ENCODE results near the gene TPH2.
A peak's percentile ranks its signal among the peaks of the same experiment; 100 is the strongest.

Gene TPH2

DNA sequence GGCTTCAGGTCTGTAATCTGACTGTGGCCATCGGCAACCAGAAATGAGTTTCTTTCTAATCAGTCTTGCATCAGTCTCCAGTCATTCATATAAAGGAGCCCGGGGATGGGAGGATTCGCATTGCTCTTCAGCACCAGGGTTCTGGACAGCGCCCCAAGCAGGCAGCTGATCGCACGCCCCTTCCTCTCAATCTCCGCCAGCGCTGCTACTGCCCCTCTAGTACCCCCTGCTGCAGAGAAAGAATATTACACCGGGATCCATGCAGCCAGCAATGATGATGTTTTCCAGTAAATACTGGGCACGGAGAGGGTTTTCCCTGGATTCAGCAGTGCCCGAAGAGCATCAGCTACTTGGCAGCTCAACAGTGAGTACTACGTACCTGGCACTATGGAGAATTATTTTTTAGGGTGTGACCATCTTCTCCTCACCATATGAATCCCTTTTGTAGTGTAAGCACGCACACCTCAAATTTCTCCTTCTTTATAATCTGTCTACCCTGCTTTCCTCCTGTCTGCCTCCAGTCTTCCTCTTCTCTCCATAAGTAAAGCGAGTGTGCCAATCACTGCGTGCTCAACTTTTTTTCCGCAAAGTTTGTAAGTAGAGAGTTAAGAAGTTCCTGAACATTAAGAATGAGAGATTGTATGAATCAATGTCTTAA, at the start of gene TPH2:
TSS of gene TPH2 (plus strand) at position 118 of the 658 bp plus-strand sequence. CDS start at position 260, 142 bp downstream.
- peak; percentile 28 to 47 for DNase-seq

GRCh38 chr12:71890475-71890874, 48.2 kb upstream of the TPH2 start:
- DNase-seq, result no peak

DNA sequence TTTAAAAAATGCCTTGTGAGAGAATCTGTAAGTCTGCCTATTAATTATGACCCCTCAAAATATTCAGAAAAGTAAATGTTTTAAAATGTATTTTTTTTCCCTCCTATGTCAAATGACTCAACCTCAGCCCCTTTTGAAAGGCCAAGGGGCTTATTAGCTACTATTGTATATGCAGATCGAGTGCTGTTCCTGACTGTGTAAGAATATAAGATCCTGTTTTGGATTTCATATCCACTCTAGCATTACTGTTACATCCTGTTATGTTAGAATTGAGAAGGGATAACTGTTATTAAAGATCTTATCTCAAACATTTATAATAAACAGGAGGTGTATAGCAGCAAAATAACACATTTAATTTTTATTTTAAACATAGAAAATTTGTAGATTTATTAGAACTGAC, 46.6 kb upstream of the TPH2 start:
- DNase-seq, result no peak

DNA sequence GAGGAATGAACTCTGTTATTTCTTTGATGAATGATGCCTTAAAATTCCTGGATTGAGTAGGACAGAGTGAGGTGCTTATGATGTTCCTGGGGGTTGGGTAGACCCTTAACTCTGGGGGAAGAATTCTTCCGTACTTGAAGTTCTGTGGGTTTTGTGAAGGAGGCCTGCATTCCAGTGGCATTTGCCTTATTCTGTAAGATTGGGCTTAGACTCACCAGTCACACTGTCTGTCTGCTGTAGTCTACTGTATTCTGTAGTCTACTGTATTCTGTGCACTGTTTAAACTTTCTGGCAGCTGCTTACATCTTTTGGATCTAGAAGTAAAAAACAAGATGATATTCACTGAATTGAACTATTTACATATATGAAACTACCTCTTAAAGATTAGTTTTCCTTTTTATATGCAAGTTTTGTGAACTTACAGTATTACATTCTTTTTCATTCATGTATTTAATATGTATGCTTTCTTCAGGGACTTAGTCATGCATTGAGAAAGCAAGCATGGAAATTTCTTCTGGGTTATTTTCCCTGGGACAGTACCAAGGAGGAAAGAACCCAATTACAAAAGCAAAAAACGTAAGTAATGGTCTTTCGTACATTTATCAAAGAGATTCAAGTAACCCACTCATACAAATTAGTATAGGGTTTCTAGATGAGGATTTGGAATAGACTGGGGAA, 42.3 kb upstream of the TPH2 start:
- no peak for DNase-seq

DNA sequence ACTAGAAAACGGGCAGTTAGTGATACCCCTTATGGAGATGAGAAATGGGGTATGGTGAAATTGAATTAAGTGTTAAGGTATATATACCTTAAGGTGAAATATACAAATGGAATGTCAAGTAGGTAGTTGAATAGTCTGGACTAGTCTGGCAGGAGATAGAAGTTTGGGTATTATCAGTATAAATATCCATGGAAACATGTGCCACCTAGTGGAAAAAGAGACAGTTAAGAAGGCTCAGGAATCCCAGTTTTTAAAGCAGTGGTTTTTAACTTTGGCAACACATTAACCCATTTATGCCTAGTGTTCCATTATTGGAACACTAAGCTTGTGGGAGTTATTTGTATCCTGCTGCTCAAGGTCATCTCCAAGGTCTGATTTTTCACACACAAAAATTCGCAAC, 38.6 kb upstream of the TPH2 start:
- DNase-seq, result no peak

- no peak for DNase-seq
These were observed 34.0 kb upstream of the TPH2 start for GRCh38 chr12:71904629-71905028.

DNA sequence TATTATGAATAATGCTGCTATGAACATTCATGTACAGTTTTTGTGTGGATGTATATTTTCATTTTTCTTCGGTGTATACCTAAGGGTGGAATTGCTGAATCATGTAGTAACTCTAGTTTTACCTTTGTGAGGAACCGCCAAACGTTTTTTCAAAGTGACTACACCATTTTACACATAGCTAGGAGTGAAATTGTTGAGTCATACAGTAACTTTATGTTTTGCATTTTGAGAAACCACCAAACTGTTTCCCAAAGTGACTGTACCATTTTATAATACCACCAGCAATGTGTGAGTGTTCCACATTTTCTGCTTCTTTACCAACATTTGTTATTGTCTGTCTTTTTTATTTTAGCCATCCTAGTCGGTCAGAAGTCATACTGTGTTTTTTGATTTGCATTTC, 3.1 kb upstream of the TPH2 start:
- no peak for DNase-seq

- no peak for DNase-seq
These were observed 1.4 kb downstream of the TPH2 start for GRCh38 chr12:71940068-71940467.

- DNase-seq, result no peak
These were observed 2.5 kb downstream of the TPH2 start for GRCh38 chr12:71941174-71941573.

- no peak for DNase-seq
These were observed 3.6 kb downstream of the TPH2 start for GRCh38 chr12:71942259-71942658.

DNA sequence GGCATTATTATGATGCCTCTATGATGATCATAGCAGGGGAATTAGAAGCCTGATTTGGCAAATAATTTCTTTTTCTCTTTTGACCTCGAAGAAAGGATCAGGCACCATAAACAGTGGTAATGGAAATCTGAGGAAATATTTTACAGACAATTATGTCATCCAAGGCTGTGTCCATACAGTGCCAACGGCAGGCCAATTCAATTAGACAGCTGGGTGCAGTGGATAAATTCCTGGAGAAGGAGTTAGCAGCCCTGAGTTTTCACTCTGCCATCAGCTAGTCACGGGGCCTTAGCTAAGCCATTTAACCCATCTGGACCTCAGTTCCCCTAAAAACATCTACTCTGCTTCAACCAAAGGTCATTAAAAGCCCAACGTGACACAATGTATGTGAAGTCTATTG, 4.1 kb downstream of the TPH2 start:
- no peak for DNase-seq

- DNase-seq, result no peak
These were observed 6.5 kb downstream of the TPH2 start for GRCh38 chr12:71945121-71945520.

DNA sequence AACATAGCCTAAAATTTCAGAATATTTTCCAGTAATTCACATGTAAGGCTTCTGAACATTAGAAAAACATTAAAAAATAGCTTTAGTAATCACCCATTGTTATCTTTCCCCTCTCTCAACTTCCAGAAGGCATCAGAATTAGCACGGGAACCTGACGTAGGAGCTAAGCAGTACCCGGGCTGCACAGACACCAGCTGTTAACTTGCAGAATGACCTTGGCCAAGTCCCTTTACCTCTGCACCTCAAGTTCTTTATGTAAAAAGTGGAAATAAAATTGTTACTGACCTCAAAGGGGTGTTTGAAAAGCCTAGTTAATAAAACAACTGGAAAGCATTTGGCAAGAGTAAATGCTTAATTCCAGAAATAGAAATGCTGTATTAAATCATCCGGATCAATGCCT, 7.2 kb downstream of the TPH2 start:
- no peak for DNase-seq

DNA sequence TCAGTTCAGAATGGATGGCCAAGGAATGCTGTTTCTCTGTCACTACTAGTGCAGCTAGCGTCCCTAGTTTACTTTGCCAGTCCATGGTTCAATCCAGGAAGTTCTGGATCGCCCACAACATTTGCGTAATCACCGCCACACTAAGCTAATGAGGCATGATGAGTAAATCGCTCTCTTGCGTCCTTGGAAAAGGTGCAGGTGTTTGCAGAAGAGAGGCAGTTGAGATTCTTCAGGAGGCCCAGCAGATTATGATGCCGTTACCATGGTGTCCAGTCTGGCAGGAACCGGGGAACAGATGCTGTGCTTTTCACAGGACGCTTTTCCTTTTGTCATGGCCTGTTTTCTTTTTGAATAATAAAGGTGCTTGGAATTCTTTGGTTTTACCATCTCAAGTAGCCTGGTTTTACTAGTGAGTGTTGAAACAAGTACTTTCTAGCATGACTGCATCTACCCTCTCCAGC, 9.0 kb downstream of the TPH2 start:
- no peak for DNase-seq

DNA sequence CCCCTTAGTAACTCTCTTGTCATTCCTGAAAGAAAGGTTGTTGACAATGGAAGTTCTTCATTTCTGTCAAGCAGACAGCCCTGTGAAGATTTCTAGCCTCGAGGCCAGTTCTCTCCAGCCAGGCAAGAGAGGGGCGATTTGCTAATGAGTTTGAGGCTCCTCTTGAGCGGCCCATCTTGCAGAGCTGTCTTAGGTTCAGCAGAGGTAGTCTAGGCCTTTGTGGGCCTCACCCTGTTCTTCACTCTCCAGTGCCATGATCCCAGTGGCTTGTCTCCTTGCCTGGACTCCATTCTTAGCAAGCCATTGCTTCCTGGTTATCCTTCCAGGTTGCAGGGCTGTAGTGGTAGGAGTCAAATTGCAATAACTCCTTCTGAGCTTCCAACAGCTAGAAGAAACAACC, 9.7 kb downstream of the TPH2 start:
- DNase-seq, result no peak

DNA sequence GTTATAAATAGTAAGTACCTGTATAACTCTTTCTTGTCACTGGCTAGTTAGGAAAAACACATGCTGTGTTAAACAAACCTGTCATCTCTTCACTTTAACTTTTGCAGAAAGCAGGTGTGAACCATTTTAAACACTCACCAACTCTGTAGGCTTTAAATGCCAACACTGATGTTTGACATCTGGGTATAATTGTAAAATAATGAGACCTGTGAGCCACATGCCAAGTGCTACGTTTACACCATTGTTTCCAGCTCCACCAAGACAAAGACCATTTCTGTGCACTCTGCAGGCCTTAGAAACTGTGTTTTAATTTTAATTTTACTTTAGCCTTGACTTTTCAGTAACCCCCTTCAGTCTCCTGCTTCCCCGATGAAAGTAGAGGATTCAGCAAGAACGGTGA, 11.0 kb downstream of the TPH2 start:
- DNase-seq, result no peak

- DNase-seq, result no peak
These were observed 11.8 kb downstream of the TPH2 start for GRCh38 chr12:71950404-71950803.

- no peak for DNase-seq
These were observed 12.2 kb downstream of the TPH2 start for GRCh38 chr12:71950819-71951218.

DNA sequence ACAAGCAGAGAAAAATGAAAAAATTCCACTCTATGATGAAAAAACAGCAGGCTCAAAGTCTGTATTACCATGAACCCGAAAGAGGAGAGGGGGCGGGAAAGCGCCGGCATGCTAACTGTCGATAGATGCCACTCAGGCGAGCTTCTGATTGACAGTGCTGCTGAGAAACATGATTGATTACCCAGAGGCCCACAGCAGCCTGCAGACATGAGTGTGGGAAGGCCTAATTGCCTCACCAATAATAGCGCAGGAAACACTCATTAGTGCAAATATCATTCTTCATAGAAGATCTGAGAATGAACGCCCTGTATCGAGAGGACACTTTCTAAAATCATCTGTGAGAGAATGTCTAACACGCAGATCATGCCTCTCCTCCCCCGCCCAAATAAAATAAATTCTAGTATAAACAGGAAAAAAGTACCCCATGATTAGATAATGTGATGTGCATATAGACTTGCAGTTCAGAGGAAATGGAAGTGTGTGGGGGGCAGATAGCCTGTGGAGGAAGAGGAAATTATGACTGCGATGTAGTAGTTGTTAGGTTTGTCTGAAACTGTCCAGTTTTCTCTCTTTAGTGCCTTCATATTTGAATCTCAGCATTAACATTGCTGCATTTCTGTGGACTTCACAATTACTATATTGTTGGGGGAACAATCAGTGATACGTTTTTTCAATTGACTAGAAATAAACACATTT, 15.6 kb downstream of the TPH2 start:
- DNase-seq, result no peak

- no peak for DNase-seq
These were observed 16.2 kb downstream of the TPH2 start for GRCh38 chr12:71954861-71955260.

DNA sequence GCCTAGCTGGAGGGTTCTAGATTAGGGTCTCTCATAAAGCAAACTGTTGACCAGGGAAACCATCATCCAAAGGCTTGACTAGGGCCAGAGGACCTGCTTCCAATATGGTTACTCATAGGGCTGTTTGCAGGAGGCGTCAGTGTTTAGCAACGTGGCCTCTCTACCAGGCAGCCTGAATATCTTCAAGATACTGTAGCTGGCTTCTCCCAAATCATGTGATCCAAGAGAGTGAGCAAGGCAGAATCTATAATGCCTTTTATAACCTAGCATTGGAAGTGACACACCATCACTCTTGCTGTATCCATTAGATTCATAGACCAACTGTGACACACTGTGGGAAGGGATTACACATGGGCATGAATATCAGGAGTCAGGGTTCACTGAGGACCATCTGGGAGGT, 17.3 kb downstream of the TPH2 start:
- DNase-seq, result no peak

DNA sequence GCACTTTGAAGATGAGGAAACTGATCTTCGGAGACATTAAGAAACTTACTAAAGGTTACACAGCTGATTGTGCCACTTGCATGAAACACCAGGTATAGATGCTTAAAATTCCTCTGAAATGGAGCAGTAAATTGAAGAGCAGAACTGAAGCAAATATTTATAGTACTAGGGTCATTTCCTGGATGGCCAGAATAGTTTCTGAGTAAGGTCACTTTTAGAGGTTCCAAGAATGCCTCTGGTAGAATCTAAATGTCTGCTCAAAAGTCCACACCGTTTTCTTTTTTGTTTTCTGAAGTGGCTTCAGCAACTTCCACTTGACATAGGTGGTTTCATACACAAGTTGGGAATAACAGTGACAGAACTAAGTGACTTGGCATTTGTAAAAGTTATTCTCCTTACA, 19.4 kb downstream of the TPH2 start:
- DNase-seq, result no peak

DNA sequence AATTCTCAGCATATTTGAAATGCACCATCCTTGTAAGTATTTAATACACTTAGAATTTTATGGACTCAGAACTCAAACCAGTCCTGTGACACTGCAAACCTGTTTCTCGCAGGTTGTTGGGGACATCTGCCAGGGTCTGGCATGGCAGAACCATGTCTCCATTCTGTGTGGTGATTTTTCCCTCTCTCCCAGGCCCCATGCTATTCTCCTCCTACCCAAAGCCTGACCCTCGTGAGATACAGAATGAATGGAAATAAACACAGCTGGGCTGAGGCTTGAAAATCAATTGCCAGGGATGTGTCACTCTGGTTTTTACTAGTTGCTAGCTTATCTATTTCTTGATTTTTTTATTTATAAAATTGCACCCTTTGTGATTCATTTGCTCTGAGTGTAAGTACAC, 19.8 kb downstream of the TPH2 start:
- DNase-seq, result no peak

DNA sequence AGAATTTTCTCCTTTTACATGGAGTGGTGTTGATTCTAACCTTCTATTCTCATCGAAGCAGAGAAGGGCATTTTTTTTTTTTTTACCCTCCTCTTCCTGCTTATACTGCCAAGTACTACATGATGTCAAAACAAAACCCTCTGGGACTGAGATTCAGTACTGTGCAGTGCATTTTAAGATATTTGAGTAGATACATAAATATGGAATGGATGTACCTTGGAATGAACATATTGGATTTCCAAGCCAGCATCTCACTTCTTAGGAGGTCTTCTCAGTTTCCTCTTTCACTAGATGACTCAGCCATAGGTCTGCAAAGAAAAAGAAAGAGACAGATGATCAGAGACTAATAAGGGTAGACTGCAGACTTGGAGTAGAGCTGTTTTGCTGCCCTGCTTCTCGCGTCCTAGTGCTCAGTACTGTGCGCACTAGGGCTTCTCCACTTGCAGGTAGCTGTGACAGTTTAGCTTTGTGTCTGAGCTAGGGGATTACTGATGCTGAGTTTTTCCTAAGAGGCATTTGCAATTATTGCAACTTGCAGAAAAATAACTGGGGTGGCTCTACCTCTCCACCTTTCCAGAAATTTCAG, 20.4 kb downstream of the TPH2 start:
- no peak for DNase-seq

All from stimulated activated CD4-positive, alpha-beta T cell treated with anti-CD3 and anti-CD28 coated beads, Interleukin-2, amount 100 ng/mL, for 48 hours (primary cell).